GM19395 (cell line): ENCODE measurements around the gene POTEG.
"Not testable (repeated sequence)": the region's sequence is repeated elsewhere in the genome, so short reads cannot be mapped to it uniquely, and the experiment has no call there.

Source experiments
- ATAC-seq: cut with Tn5 transposase; IDR thresholded peaks from one replicate; pipeline ENCODE4 v1.9.1; 2021; ENCODE audit warnings: mild to moderate bottlenecking, moderate library complexity; ENCODE audit not compliant: unreplicated experiment

The POTEG gene

GRCh38 chr14:19374451-19374903 lies 59.7 kb downstream of the POTEG start:
- not testable (repeated sequence) for ATAC-seq

DNA sequence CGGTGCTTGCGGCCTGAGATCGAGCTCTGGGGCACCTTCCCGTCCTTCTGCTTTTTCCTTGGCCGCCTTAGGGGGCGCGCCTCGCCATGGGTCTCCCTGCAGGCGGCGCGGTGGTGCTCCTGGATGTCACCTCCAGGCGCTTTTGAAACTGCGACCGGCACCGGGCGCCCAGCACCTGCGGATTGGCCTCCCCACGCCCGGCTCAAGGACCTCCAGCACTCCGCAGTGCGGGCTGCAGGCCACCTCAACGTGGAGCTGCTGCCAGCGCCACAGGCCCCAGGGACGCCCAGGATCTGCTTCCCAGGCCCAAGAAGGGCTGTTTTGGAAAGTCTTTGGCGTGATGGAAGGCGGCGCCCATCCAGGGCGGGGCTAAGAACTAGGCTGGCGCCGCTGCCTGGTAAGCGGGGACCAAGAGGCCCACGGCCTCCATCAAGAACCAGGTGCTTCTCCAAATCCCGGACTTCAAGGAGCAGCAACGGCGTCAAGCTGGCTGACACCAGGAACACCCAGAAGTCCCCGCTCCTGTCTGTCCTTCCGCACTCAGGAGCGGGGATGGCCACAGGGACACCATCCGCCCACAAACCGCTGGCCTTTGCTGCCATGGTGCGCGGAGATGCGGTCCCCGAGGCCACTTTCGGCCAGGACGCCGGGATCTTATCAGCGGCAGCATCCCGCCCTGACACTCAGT lies 61.2 kb downstream of the POTEG start:
- not testable (repeated sequence) for ATAC-seq

DNA sequence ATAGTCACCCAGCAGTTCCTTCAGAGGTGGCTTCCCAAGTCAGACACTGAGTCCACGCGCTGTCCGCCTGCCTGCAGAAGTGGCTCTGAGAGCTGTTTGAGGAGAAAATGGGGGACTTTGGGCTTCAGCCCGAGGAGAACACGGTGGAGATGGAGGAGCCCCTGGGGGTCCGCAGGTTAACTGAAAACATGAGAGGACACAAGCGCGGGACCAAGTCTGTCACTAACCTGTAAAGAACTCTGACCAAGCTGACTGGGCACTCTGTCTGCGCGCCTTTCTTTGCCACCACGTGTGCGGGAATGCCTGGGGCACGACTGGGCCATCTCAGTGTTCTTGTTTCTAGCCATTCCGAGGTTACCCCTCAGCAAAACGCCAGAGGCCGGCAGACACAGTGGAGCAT lies 62.4 kb downstream of the POTEG start:
- not testable (repeated sequence) for ATAC-seq

DNA sequence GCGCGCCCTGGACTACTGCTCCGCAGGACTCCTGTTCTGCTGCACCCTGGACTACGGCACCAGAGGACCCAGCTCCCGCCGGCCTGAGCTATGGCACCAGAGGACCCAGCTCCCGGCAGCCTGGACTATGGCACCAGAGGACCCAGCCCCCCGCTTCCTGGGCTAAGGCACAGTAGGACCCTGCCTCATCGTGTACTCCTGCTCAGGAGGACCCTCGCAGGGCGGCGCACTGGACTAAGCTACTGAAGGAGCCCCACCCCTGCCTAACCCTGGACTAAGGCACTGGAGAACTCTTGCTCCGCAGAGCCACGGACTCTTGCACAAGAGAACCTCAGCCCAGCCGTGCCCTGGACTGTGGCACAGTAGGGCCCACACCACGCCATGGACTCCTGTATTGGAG lies 71.3 kb downstream of the POTEG start:
- not testable (repeated sequence) for ATAC-seq

GRCh38 chr14:19362323-19362722 lies 71.8 kb downstream of the POTEG start:
- ATAC-seq: not testable (repeated sequence)

GRCh38 chr14:19361636-19362253 lies 72.4 kb downstream of the POTEG start:
- ATAC-seq: not testable (repeated sequence)

GRCh38 chr14:19360937-19361635 lies 73.1 kb downstream of the POTEG start:
- ATAC-seq: not testable (repeated sequence)
